Measurements from ENCODE around the gene LRG1. TPM values are rescaled to one million over a fixed set of nuclear protein-coding genes. Genes with fewer than 3 reads are reported as not detected.
A peak's percentile ranks its signal among the peaks of the same experiment; 100 is the strongest.

Gene LRG1
- total and polyA plus RNA-seq, 2 experiments from 2014 or later, result 6.3 to 9.8 TPM

DNA sequence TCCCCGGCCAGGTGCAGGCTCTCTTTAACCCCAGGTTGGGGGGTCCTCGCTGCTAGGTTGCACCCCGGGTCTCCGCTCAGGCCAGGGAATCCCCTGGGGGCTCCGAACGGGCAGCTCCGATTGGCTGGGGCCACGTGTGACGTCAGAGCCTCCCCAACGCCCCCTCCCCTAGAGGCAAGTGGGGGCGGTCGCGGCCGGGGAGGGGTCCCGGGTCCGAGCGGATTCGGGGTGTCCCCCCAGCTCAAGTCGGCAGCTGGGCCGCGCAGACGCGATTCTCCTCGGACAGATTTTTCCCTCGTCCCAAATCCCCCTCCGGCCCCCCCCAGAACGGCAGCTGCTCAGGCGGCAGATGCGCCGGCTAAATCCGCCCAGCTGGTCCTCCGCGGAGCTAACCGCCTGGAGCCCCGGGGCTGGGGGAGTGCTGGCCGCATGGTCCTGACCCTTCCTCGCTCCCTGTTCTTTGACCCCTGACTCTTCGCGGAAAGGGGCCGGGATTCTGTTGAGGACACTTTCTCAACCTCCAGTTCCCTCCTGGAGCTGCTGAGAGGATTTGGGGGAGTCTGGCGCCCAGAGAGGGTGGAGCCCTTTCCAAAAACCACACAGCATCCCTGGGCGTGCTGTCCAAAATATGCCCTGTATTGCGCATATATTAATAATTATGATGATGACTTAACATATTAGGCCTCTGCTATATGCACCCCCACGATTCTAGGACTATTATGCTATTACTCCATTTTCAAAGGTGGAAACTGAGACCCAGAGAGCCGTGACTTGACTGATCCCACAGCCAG, 45.0 kb upstream of the LRG1 start:
- 16% methylated on average over 29 of the region's 45 CpGs for WGBS (ENCODE audit: low lambda C conversion rate, missing lambda C conversion rate)
- peak overlapping the region; percentile 58 for H2AFZ ChIP-seq
- no peak for DNase-seq (ENCODE audit: low spot score)
- peak overlapping the region; percentile 65 for H3K4me3 ChIP-seq
- peaks cover 10% of the 10 kb centered on the region for H3K4me1 ChIP-seq (ENCODE audit: insufficient read depth)
- no peaks in the 10 kb centered on the region for H4K20me1 ChIP-seq (ENCODE audit: insufficient read depth, poor library complexity, severe bottlenecking)
- H3K9me3 ChIP-seq (ENCODE audit: low read depth), result no peaks in the 10 kb centered on the region
- H3K27me3 ChIP-seq, result peaks cover 23% of the 10 kb centered on the region
- no peaks in the 10 kb centered on the region for H3K36me3 ChIP-seq (replicated peaks; ENCODE audit: insufficient read depth, low read depth)
- no peak overlapping the region for H3K27ac ChIP-seq
- H3K79me2 ChIP-seq, result no peaks in the 10 kb centered on the region
- TF ChIP-seq EZH2 (IDR thresholded peaks at IDR 0.05; ENCODE audit: borderline replicate concordance), result peak; percentile 32
- TF ChIP-seq, protein P1, sequence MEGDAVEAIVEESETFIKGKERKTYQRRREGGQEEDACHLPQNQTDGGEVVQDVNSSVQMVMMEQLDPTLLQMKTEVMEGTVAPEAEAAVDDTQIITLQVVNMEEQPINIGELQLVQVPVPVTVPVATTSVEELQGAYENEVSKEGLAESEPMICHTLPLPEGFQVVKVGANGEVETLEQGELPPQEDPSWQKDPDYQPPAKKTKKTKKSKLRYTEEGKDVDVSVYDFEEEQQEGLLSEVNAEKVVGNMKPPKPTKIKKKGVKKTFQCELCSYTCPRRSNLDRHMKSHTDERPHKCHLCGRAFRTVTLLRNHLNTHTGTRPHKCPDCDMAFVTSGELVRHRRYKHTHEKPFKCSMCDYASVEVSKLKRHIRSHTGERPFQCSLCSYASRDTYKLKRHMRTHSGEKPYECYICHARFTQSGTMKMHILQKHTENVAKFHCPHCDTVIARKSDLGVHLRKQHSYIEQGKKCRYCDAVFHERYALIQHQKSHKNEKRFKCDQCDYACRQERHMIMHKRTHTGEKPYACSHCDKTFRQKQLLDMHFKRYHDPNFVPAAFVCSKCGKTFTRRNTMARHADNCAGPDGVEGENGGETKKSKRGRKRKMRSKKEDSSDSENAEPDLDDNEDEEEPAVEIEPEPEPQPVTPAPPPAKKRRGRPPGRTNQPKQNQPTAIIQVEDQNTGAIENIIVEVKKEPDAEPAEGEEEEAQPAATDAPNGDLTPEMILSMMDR (IDR thresholded peaks at IDR 0.05; ENCODE audit: poor library complexity), result no peak
- H3K9me2 ChIP-seq (replicated peaks; ENCODE audit: insufficient read depth), result no peaks in the 10 kb centered on the region
- H3K4me2 ChIP-seq, result peak overlapping the region; percentile 99

- Histone ChIP-seq H3K4me3 (peak overlapping the region; percentile 65), H4K20me1 (ENCODE audit: insufficient read depth, poor library complexity, severe bottlenecking) (no peaks in the 10 kb centered on the region), H3K4me1 (ENCODE audit: insufficient read depth) (peaks cover 10% of the 10 kb centered on the region), H3K4me2 (peak overlapping the region; percentile 99), H3K9me2 (replicated peaks; ENCODE audit: insufficient read depth) (no peaks in the 10 kb centered on the region), H3K27ac (no peak overlapping the region), H2AFZ (peak overlapping the region; percentile 58), H3K9me3 (ENCODE audit: low read depth) (no peaks in the 10 kb centered on the region), H3K36me3 (replicated peaks; ENCODE audit: insufficient read depth, low read depth) (no peaks in the 10 kb centered on the region), H3K27me3 (peaks cover 30% of the 10 kb centered on the region), H3K79me2 (no peaks in the 10 kb centered on the region)
- DNase-seq (ENCODE audit: low spot score), result no peak
- TF ChIP-seq EZH2 (IDR thresholded peaks at IDR 0.05; ENCODE audit: borderline replicate concordance) (no peak), EZH2phosphoT487 (IDR thresholded peaks at IDR 0.05; ENCODE audit: low read depth, severe bottlenecking, unreplicated experiment) (no peak)
- TF ChIP-seq, protein P1 (IDR thresholded peaks at IDR 0.05; ENCODE audit: poor library complexity), result no peak
- 3% methylated on average over 46 of the region's 49 CpGs for WGBS (ENCODE audit: low lambda C conversion rate, missing lambda C conversion rate)
Observed at GRCh38 chr19:4583961-4584669, 44.3 kb upstream of the LRG1 start.

- WGBS (ENCODE audit: low lambda C conversion rate, missing lambda C conversion rate), result 73% methylated on average over 12 of the region's 16 CpGs
- Histone ChIP-seq H3K4me2 (no peak overlapping the region), H3K36me3 (replicated peaks; ENCODE audit: insufficient read depth, low read depth) (no peaks in the 10 kb centered on the region), H3K27ac (no peak overlapping the region), H3K4me1 (ENCODE audit: insufficient read depth) (peaks cover 10% of the 10 kb centered on the region), H3K79me2 (no peaks in the 10 kb centered on the region), H3K9me3 (ENCODE audit: low read depth) (no peaks in the 10 kb centered on the region), H3K4me3 (no peak overlapping the region), H2AFZ (no peak overlapping the region), H3K9me2 (replicated peaks; ENCODE audit: insufficient read depth) (no peaks in the 10 kb centered on the region), H4K20me1 (ENCODE audit: insufficient read depth, poor library complexity, severe bottlenecking) (no peaks in the 10 kb centered on the region), H3K27me3 (peaks cover 31% of the 10 kb centered on the region)
- TF ChIP-seq EZH2phosphoT487 (IDR thresholded peaks at IDR 0.05; ENCODE audit: low read depth, severe bottlenecking, unreplicated experiment) (no peak), EZH2 (IDR thresholded peaks at IDR 0.05; ENCODE audit: borderline replicate concordance) (no peak)
- TF ChIP-seq, protein P1 (IDR thresholded peaks at IDR 0.05; ENCODE audit: poor library complexity), result no peak
- no peak for DNase-seq (ENCODE audit: low spot score)
Observed at GRCh38 chr19:4582980-4583842, 43.4 kb upstream of the LRG1 start.

All from hepatocyte (in vitro differentiated cells).